GM21786 (cell line): Measurements from ENCODE around the gene SULT1A1.
"Not testable (repeated sequence)": the region's sequence is repeated elsewhere in the genome, so short reads cannot be mapped to it uniquely, and the experiment has no call there.

ENCODE experiments used
- ATAC-seq: cut with Tn5 transposase; IDR thresholded peaks from one replicate; pipeline ENCODE4 v1.9.1; 2021; ENCODE audit not compliant: unreplicated experiment

The SULT1A1 gene

DNA sequence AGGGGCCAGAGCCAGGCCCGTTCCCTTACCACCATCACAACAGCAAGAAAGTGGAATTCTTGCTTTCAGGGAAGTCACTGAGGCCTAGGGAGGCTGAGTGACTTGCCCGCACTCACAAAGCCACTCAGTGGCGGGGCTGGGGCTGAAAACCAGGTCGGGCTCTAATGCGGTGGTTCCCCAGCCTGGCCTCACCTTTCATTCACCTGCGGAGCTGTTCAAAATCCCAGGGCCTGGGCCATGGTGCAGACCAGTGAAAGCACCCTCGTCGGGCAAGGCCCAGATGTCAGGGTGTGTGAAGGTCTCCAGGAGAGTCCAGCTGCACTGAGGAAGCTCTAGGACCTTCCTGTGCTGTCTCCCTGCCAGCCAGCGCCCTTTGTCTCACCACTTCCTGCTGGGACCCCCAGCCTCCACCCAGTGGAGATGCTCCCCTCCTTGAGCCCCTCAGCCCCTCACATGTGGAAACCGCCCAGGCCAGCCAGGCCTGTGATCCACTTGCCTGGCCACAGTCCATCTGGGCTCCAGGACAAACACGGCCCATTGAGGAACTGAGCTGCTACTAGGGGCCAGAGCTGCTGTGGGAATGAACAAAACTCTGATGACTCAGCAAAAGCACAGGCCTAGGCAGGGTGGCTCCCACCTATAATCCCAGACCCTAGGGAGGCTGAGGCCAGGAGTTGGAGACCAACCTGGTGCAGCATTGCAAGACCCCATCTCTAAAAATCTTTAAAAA, 812 bp downstream of the SULT1A1 start:
- not testable (repeated sequence) for ATAC-seq

DNA sequence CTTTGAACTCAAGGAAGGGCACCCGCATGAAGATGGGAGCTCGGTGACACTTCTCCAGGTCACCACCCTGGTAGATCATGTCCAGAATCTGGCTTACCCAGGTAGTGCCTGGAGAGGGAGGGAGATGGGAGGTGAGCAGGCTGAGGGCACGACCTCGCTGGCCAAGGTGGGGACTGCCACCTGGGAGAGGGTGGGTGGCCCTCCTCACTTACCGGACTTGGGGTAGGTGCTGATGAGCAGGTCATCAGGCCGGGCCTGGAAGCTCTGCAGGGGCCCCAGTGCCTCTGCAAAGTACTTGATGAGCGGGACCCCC, 1.4 kb downstream of the SULT1A1 start:
- not testable (repeated sequence) for ATAC-seq

GRCh38 chr16:28607681-28608495, 2.0 kb downstream of the SULT1A1 start:
- ATAC-seq: not testable (repeated sequence)

DNA sequence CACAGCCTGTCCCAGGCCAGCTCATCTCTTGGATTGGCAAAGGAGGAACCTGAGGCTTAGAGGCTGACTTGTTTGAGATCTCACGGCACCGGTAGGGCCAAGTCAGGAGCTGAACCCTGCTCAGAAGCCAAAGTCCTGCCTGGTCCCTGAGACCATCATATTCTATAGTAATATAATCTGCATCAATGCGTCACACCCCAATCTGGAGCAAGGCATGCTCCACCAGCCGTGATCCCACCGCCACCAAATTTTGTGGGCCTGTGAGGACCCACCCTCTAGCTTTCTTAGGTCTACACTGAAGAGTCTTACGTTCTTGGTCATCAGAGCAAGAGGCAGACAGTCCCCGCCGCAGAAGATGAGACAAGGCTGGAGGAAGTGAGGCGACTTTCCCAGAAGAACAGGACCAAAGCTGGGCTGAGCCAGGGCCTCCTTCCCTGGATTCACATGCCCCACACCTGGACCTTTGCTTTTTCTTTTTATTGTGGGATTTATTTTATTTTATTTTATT, 2.7 kb downstream of the SULT1A1 start:
- no peak for ATAC-seq

DNA sequence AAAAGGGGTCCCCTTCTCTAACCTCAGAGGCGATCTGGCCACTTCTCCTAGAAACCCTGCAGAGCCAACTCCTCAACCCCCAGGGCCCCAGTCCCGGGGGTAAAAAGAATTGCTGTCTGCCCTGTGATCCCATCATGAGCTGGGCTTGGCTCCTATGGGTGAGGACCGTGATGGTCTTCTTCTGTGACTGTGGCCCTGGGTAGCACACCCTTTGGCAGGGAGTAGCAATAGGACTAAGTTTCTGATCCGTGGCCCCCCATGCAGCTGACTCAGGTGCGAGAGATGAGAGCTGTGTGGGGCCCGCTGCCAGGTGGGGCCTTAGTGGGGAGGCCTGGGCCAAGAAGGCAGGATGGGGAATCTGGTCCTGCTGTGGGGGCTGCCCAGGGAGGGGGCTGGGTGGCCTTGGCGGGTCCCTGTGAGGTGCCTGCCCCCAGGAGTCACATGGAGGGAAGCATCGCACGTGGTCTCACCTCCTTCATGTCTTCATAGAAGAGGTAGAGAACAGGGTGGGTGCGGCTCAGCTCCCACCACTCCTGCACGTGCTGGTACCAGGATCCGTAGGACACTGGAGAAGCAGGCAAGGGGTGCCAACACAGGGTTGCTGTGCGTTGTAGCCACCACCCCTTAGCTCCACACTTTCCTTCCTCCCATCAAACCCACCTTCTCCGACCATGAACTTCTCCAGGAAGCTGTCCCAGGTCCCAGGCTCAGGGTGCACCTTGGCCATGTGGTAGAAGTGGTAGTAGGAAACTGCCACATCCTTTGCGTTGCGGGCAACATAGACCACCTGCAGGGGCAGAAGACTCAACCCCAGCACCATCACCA, 3.3 kb downstream of the SULT1A1 start:
- no peak for ATAC-seq

GRCh38 chr16:28604186-28604565, 5.7 kb downstream of the SULT1A1 start:
- ATAC-seq: no peak

GRCh38 chr16:28603381-28604185, 6.3 kb downstream of the SULT1A1 start:
- ATAC-seq: no peak

GRCh38 chr16:28602529-28602928, 7.3 kb downstream of the SULT1A1 start:
- ATAC-seq: no peak

DNA sequence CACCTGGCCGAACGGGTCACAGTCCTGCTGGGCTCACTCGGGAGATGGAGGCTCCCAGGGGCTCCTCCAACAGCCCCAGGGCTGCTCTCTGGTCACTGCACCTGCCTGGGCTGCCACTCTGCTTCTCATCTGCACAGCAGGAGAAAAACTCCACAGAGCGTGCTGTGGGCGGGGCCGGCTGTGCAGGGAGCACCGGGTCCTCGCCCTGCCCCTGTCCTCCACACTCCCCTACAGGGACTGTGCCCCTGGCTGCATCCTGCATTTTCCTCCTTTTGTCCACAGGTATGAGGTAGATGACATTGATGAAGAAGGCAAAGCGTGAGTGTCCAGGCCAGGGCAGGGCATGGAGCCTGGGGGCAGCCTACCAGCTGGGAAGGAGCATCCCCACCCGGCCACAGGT, 7.8 kb downstream of the SULT1A1 start:
- not testable (repeated sequence) for ATAC-seq

DNA sequence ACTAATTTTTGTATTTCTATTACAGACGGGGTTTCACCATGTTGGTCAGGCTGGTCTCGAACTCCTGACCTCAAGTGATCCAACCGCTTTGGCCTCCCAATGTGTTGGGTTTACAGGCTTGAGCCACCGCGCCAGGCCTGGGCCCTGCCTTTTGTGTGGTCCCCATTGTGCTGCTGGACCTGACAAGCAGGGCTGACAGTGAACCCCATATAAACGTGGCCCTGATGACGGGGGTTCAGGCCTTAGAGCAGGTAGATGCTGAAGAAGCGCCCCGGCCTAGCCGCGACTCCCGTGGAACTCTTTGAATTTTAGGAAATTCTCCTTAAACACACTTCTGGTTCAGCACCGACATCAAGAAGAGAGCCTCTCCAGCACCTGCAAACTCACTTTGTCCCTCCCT, 8.3 kb downstream of the SULT1A1 start:
- ATAC-seq: not testable (repeated sequence)

GRCh38 chr16:28600965-28601364, 8.9 kb downstream of the SULT1A1 start:
- not testable (repeated sequence) for ATAC-seq

DNA sequence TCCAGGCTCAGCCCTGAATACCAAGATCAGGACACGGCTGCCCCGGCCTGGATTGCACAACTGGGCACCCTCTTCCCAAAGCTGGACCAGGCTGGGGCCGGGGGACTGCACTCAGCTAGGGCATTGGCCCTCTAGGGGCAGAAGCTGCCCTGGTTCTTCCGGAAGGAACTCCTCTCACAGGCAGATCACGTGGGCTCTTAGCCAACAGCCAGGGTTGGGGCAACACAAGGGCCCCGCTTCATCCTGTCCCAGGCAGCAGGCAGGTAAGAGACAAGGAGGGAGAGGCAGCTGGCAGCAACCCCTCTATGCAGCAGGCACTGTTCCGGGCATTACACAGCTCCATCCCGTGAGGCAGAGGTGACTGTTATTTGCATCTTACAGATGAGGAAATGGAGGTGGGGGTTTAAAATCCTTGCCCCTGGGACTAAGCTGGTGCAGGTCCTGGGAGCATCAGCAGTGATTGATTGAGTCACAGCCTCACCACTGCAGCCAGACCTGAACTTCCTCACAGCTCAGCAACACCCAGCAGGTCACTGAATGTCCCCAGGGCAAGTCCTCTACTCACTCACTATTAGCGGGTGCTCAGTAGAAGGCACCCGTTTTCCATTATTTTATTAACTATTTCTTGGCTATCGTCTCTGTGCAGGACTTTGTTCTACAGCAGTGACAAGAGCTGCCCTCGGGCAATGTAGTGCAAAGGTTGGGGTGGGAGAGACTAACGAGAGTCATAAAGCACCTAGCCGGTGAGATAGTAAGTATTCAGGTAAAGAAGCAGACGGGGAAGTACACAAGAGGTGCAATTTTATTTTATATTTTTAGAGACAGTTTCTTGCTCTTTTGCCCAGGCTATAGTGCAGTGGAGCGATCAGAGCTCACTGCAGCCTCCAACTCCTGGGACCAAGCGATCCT, 10.2 kb downstream of the SULT1A1 start:
- ATAC-seq: peak; percentile 57

GRCh38 chr16:28597692-28598261, 12.1 kb downstream of the SULT1A1 start:
- no peak for ATAC-seq

DNA sequence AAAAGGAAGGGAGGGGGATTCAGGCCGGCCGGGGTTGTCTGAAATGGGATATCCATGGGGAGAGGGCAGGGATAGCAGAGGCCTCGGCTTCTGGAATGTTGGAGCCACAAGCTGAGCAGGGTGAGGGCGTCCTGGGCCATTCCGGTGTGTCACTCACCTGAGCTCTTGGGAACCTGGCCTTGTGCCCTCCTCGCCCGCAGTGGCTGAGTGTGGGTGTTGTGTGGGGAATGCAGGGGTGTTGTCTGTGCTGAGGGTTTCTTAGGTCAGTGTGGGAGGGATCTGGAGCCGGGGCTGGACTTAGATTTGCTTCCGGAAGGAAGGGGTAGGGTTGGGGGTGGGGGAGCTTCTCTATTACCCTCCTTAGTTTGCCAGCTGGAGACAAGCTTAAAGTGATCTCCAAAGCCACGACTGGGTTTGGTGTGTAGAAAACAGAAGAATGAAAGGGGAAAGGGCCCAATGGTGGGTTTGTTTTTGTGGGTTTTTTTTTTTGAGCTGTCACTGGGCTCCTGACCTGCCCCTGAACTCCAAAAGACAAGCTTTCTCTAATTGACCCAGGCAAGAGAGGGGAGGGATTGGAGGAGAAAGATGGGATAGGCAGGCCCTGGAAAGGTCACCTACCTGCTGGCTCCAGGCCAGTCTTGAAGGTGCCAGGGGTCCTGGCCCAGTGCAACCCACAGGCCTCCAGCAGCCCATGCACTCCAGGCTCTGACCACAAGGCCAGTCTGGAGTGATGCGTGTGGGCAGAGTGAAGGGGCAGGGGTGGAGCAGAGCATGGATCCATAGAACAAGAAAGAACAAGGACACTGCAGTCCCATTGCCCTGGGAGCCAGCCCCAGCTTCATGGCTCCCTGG, 12.8 kb downstream of the SULT1A1 start, which contains the start of gene SULT1A2:
Gene SULT1A2 (minus strand): TSS at position 211 of the 852 bp plus-strand sequence. CDS start 1,120 bp downstream, outside the sequence.
- no peak for ATAC-seq

GRCh38 chr16:28596115-28596630, 13.7 kb downstream of the SULT1A1 start:
- no peak for ATAC-seq

- not testable (repeated sequence) for ATAC-seq
These were observed 14.4 kb downstream of the SULT1A1 start for GRCh38 chr16:28595451-28595850.

- ATAC-seq: no peak
These were observed 16.8 kb downstream of the SULT1A1 start for GRCh38 chr16:28592979-28593553.
